Neural progenitor cell (in vitro differentiated cells): ENCODE data around the gene OR6M1. TPM values are rescaled to one million over a fixed set of nuclear protein-coding genes. Genes with fewer than 3 reads are reported as not detected.

Source experiments
- DNase-seq: peaks from one replicate; pipeline ENCODE4 v3.0.0-alpha.2; 2016; ENCODE audit warnings: low spot score
- H2AFZ ChIP-seq: fragments of 200-600 bp; sonication (generic); replicated peaks from 2 replicates; pipeline ENCODE4 v1.6.1; 2016; ENCODE audit warnings: antibody characterized with exemption
- H3F3A ChIP-seq: fragments of 200-600 bp; sonication (generic); 2 replicates; pipeline ENCODE4 v1.6.1; 2016; ENCODE audit warnings: antibody characterized with exemption, low read depth
- H3K27ac ChIP-seq: fragments of 200-600 bp; sonication (generic); 2 replicates; pipeline ENCODE4 v1.5.1; 2016; ENCODE audit warnings: mild to moderate bottlenecking
- H3K27me3 ChIP-seq: fragments of 200-600 bp; sonication (generic); 2 replicates; pipeline ENCODE4 v1.6.1; 2016; ENCODE audit warnings: mild to moderate bottlenecking, moderate library complexity
- H3K36me3 ChIP-seq: fragments of 200-600 bp; sonication (generic); 2 replicates; pipeline ENCODE4 v1.5.1; 2016
- H3K4me1 ChIP-seq: fragments of 200-600 bp; sonication (generic); 2 replicates; pipeline ENCODE4 v1.6.1; 2016; ENCODE audit warnings: mixed run types
- H3K4me2 ChIP-seq: fragments of 200-600 bp; sonication (generic); 2 replicates; pipeline ENCODE4 v1.6.1; 2016
- H3K4me3 ChIP-seq: fragments of 200-600 bp; sonication (generic); 2 replicates; pipeline ENCODE4 v1.5.1; 2016
- H3K79me2 ChIP-seq: fragments of 200-600 bp; sonication (generic); 2 replicates; pipeline ENCODE4 v1.6.1; 2016; ENCODE audit warnings: low read depth
- H3K9ac ChIP-seq: fragments of 200-600 bp; sonication (generic); 2 replicates; pipeline ENCODE4 v1.6.1; 2016
- H3K9me3 ChIP-seq: fragments of 200-600 bp; sonication (generic); 2 replicates; pipeline ENCODE4 v1.5.1; 2016; ENCODE audit warnings: low read depth
- H4K20me1 ChIP-seq: fragments of 200-600 bp; sonication (generic); 2 replicates; pipeline ENCODE4 v1.6.1; 2016; ENCODE audit warnings: low read depth
- H3K27ac Mint-ChIP-seq: 3 replicates; pipeline ENCODE4 v1.8.0; 2021; ENCODE audit warnings: mixed read lengths
- H3K27me3 Mint-ChIP-seq: 2 replicates; pipeline ENCODE4 v1.8.0; 2022; ENCODE audit warnings: low read depth, mild to moderate bottlenecking, inconsistent platforms, moderate library complexity, mixed read lengths; ENCODE audit not compliant: insufficient read depth
- H3K36me3 Mint-ChIP-seq: 3 replicates; pipeline ENCODE4 v1.8.0; 2021; ENCODE audit warnings: mixed read lengths
- H3K4me1 Mint-ChIP-seq: 3 replicates; pipeline ENCODE4 v1.8.0; 2021; ENCODE audit warnings: mixed read lengths
- H3K4me3 Mint-ChIP-seq: 3 replicates; pipeline ENCODE4 v1.8.0; 2021; ENCODE audit warnings: mild to moderate bottlenecking, moderate library complexity, mixed read lengths
- H3K9me3 Mint-ChIP-seq: 3 replicates; pipeline ENCODE4 v1.8.0; 2020; ENCODE audit warnings: mixed read lengths
- EZH2 ChIP-seq: fragments of 200-600 bp; sonication (generic); IDR thresholded peaks from 2 replicates; pipeline ENCODE4 v1.6.1; 2017; ENCODE audit warnings: antibody characterized with exemption, mild to moderate bottlenecking, moderate library complexity
- EZH2phosphoT487 ChIP-seq: fragments of 200-600 bp; sonication (generic); IDR thresholded peaks from 2 replicates; pipeline ENCODE4 v1.6.1; 2017; ENCODE audit warnings: antibody characterized with exemption
- total RNA-seq: library from RNA; depleted of rRNA; stranded (reverse); fragments of >200 nt; gene quantifications from 2 replicates; pipeline ENCODE4 v1.2.3, GENCODE V29; 2015; ENCODE audit warnings: low replicate concordance
- TF ChIP-seq, protein P1 (sequence below): fragments of 200-600 bp; sonication (generic); IDR thresholded peaks from 2 replicates; pipeline ENCODE4 v1.5.1; 2017; ENCODE audit warnings: antibody characterized with exemption, mild to moderate bottlenecking

Gene OR6M1
- total RNA-seq, 1 donor from 2014 or later = not detected

DNA sequence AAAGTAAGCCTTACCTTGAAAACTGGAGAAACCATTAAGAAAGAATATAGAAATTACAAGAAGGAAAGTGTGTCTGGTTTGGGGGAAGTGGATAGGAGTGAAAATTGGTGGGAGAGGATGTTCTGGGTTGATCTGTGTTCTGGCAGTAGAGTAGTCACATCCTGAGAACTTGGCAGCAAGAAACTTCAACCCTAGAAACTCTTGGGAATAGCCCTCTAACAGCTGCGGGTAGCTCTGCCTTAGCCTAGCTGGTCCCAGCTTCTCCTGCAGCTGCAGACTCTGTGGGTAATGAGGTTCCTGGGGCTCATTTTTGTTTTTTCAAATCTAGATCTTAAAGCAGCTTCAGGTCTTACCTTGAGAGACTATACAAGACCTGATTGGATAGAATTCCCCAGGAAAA, 27.6 kb downstream of the OR6M1 start:
- Histone ChIP-seq H3K9ac (no peak overlapping the region), H3K9me3 (peaks cover 5% of the 10 kb centered on the region), H2AFZ (no peak overlapping the region), H3F3A (peaks cover 22% of the 10 kb centered on the region), H3K27me3 (no peaks in the 10 kb centered on the region), H3K79me2 (no peaks in the 10 kb centered on the region), H3K4me1 (peaks cover 12% of the 10 kb centered on the region), H3K27ac (no peak overlapping the region), H4K20me1 (no peaks in the 10 kb centered on the region), H3K36me3 (no peaks in the 10 kb centered on the region), H3K4me3 (no peak overlapping the region), H3K4me2 (no peak overlapping the region)
- Mint-ChIP-seq H3K27ac (no peak overlapping the region), H3K27me3 (no peaks in the 10 kb centered on the region), H3K36me3 (no peaks in the 10 kb centered on the region), H3K4me3 (no peak overlapping the region), H3K4me1 (no peaks in the 10 kb centered on the region), H3K9me3 (no peaks in the 10 kb centered on the region)
- no peak for DNase-seq
- TF ChIP-seq EZH2 = no peak
- TF ChIP-seq, protein P1, sequence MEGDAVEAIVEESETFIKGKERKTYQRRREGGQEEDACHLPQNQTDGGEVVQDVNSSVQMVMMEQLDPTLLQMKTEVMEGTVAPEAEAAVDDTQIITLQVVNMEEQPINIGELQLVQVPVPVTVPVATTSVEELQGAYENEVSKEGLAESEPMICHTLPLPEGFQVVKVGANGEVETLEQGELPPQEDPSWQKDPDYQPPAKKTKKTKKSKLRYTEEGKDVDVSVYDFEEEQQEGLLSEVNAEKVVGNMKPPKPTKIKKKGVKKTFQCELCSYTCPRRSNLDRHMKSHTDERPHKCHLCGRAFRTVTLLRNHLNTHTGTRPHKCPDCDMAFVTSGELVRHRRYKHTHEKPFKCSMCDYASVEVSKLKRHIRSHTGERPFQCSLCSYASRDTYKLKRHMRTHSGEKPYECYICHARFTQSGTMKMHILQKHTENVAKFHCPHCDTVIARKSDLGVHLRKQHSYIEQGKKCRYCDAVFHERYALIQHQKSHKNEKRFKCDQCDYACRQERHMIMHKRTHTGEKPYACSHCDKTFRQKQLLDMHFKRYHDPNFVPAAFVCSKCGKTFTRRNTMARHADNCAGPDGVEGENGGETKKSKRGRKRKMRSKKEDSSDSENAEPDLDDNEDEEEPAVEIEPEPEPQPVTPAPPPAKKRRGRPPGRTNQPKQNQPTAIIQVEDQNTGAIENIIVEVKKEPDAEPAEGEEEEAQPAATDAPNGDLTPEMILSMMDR = no peak
- TF ChIP-seq EZH2phosphoT487 = no peak

DNA sequence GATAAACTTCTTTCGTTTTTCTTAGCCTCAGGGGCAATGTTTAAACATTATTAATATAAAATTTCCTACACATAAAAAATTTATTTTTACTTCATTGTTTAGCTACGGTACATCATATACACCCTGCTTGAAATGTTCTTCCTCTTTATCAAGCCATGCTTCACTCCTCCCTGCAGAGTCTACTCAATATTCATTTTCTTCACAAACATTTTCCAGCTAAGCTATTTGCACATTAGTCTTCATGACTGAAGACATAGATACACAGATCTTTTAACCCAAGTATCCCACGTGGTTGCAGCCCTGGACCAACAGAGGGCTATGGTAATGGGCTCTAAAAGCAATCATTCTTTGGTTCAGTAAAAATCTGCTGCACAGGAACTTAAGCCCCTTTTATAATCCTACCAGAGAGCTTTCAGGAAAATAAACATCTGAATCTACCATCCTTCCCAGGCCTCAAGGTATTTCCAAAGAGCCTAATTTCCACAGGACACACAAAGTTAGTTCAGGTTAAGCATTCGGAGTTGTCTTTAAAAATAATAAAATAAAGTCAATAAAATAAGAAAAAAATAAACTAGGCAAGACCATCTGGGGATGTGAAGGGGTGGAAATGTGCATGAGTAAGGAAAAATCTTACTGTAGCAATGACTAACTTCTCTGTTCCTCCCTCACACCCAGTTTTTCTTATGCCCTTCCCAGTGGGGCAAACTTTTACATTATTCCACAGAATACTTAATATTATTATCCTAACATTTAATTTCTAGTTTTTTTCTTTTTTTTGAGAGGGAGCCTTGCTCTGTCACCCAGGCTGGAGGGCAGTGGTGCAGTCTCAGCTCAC, 30.2 kb downstream of the OR6M1 start:
- no peaks in the 10 kb centered on the region for H3K4me1 Mint-ChIP-seq
- H3K36me3 ChIP-seq = no peaks in the 10 kb centered on the region
- H3K4me3 ChIP-seq = no peak overlapping the region

DNA sequence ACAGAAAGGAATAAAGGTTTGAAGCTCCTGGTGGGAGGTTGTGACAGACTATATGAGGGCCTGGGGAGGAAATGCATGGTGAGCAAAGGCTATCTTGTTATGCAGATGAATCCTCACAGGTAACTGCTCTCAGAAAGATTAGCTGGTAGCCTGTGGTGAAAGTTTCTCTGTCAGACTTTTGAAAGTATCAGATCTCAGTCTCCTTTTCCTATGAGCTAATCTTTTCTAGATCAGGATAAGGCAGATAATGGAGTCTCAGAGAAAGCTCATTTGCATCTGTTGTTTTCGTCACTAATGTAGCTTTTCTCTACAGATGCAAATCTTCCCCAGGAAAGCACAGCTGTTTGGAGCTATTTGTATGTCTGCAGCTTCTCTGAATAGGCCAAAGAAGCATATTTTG, 30.9 kb downstream of the OR6M1 start:
- Histone ChIP-seq H2AFZ (peak overlapping the region; percentile 57), H3K27ac (peak overlapping the region; percentile 63), H3K4me1 (peaks cover 12% of the 10 kb centered on the region), H3K9ac (no peak overlapping the region), H3K4me2 (no peak overlapping the region), H3K4me3 (no peak overlapping the region), H4K20me1 (no peaks in the 10 kb centered on the region), H3F3A (peaks cover 22% of the 10 kb centered on the region), H3K9me3 (no peaks in the 10 kb centered on the region), H3K79me2 (no peaks in the 10 kb centered on the region), H3K36me3 (no peaks in the 10 kb centered on the region), H3K27me3 (no peaks in the 10 kb centered on the region)
- no peaks in the 10 kb centered on the region for H3K36me3 Mint-ChIP-seq
- no peak overlapping the region for H3K4me3 Mint-ChIP-seq
- no peak overlapping the region for H3K27ac Mint-ChIP-seq
- H3K9me3 Mint-ChIP-seq = no peaks in the 10 kb centered on the region
- TF ChIP-seq EZH2phosphoT487 = no peak
- TF ChIP-seq, protein P1 = no peak
- TF ChIP-seq EZH2 = no peak
- H3K27me3 Mint-ChIP-seq = no peaks in the 10 kb centered on the region
- H3K4me1 Mint-ChIP-seq = no peaks in the 10 kb centered on the region
- DNase-seq = peak; percentile 4

More for the DNA sequence above, 30.2 kb downstream of the OR6M1 start:
- peaks cover 12% of the 10 kb centered on the region for H3K4me1 ChIP-seq
- no peak overlapping the region for H2AFZ ChIP-seq
- TF ChIP-seq, protein P1 = no peak
- TF ChIP-seq EZH2phosphoT487 (no peak), EZH2 (no peak)
- no peak overlapping the region for H3K9ac ChIP-seq
- peak overlapping the region; percentile 63 for H3K27ac ChIP-seq
- no peak overlapping the region for H3K4me2 ChIP-seq
- H3K79me2 ChIP-seq = no peaks in the 10 kb centered on the region
- Mint-ChIP-seq H3K4me3 (no peak overlapping the region), H3K27ac (no peak overlapping the region), H3K36me3 (no peaks in the 10 kb centered on the region), H3K27me3 (no peaks in the 10 kb centered on the region), H3K9me3 (no peaks in the 10 kb centered on the region)
- H3F3A ChIP-seq = peaks cover 22% of the 10 kb centered on the region
- H3K9me3 ChIP-seq = no peaks in the 10 kb centered on the region
- H4K20me1 ChIP-seq = no peaks in the 10 kb centered on the region
- DNase-seq = no peak
- H3K27me3 ChIP-seq = no peaks in the 10 kb centered on the region
